HCT116 (cell line): ENCODE data around the gene GALNT17. TPM values are rescaled to one million over a fixed set of nuclear protein-coding genes. Genes with fewer than 3 reads are reported as not detected.

ENCODE experiments used
- ATAC-seq: fragments of 200-7000 bp; cut with Tn5 transposase; 2 replicates; pipeline ENCODE4 v1.9.1; 2020; ENCODE audit warnings: mild to moderate bottlenecking, moderate library complexity
- BruUV-seq: library from RNA; stranded (reverse); fragments of 400-500 nt; replicated peaks from 2 replicates; lab custom pipeline; 2021; lab: Mats Ljungman, UMichigan
- CTCF ChIA-PET: fragments of 300-600 bp; sonication (Branson Sonifier 250); formaldehyde crosslinking; loops from one replicate; lab custom pipeline; 2021; ENCODE audit warnings: antibody characterized with exemption; lab: Charles Lee
- POLR2A ChIA-PET: fragments of 300-600, 350-600 bp; sonication (Branson Sonifier 250); formaldehyde crosslinking; loops from one replicate; lab custom pipeline; 2021; ENCODE audit warnings: antibody characterized with exemption; lab: Charles Lee
- RAD21 ChIA-PET, 2 experiments: fragments of 300-600 bp; sonication (Branson Sonifier 250); formaldehyde crosslinking; loops; one replicate each; lab custom pipeline; 2023; ENCODE audit warnings: low total read pairs in 2 of 2; ENCODE audit not compliant: uncharacterized antibody in 2 of 2, unreplicated experiment in 2 of 2, low non-redundant PET in 1 of 2; lab: Charles Lee
- DNase-seq: peaks from one replicate; pipeline ENCODE4 v3.0.0-alpha.2; 2010; ENCODE audit warnings: low read depth, low spot score
- H2AFZ ChIP-seq: fragments of 200-600 bp; shearing (Covaris generic), sonication (generic); 2 replicates; pipeline ENCODE4 v1.6.1; 2017; ENCODE audit warnings: low read depth, mixed run types, mixed read lengths, antibody characterized with exemption, low read length; ENCODE audit not compliant: poor library complexity, severe bottlenecking
- H3K27ac ChIP-seq: 2 replicates; pipeline ENCODE4 v1.5.1; 2012; ENCODE audit warnings: low read depth, low read length
- H3K27me3 ChIP-seq: fragments of 200-600 bp; sonication (generic); 2 replicates; pipeline ENCODE4 v1.6.1; 2016; ENCODE audit warnings: mixed run types, low read length, mixed read lengths; ENCODE audit not compliant: insufficient read depth
- H3K36me3 ChIP-seq, 2 experiments: fragments of 200-500 bp in 1 of 2; fragments of 200-600 bp in 1 of 2; sonication (Bioruptor generic) in 1 of 2; sonication (generic) in 1 of 2; 2 replicates each; pipeline versions ENCODE4 v1.5.1 to v1.6.1; 2014 to 2016; ENCODE audit warnings: low read length in 2 of 2, inconsistent platforms in 1 of 2, mixed read lengths in 1 of 2, mixed run types in 1 of 2; ENCODE audit not compliant: insufficient read depth in 2 of 2, control insufficient read depth in 1 of 2
- H3K4me1 ChIP-seq, 2 experiments: fragments of 200-600 bp in 1 of 2; sonication (generic) in 1 of 2; 2 replicates each; pipeline versions ENCODE4 v1.5.1 to v1.6.1; 2012 to 2017; ENCODE audit warnings: low read length in 2 of 2, inconsistent platforms in 1 of 2, mild to moderate bottlenecking in 1 of 2, mixed read lengths in 1 of 2, mixed run types in 1 of 2, moderate library complexity in 1 of 2; ENCODE audit not compliant: insufficient read depth in 2 of 2, control insufficient read depth in 1 of 2
- H3K4me2 ChIP-seq: fragments of 200-600 bp; sonication (generic); 2 replicates; pipeline ENCODE4 v1.6.1; 2017; ENCODE audit warnings: mixed run types, low read length, mixed read lengths
- H3K4me3 ChIP-seq, 2 experiments: fragments of 200-600 bp in 1 of 2; sonication (generic) in 1 of 2; replicated peaks in 1 of 2; 2 replicates each; pipeline ENCODE4 v1.5.1; 2011 to 2016; ENCODE audit warnings: low read length in 2 of 2, control low read depth in 1 of 2, low read depth in 1 of 2, mild to moderate bottlenecking in 1 of 2, mixed read lengths in 1 of 2, mixed run types in 1 of 2
- H3K79me2 ChIP-seq: fragments of 200-600 bp; sonication (generic); 2 replicates; pipeline ENCODE4 v1.6.1; 2017; ENCODE audit warnings: mild to moderate bottlenecking, mixed run types, low read length, moderate library complexity, mixed read lengths; ENCODE audit not compliant: insufficient read depth
- H3K9ac ChIP-seq: fragments of 200-600 bp; sonication (generic); 2 replicates; pipeline ENCODE4 v1.6.1; 2016; ENCODE audit warnings: low read length, mixed read lengths
- H3K9me2 ChIP-seq: fragments of 200-600 bp; sonication (generic), shearing (Covaris generic); 2 replicates; pipeline ENCODE4 v1.6.1; 2017; ENCODE audit warnings: mixed run types, mild to moderate bottlenecking, moderate library complexity; ENCODE audit not compliant: insufficient read depth
- H3K9me3 ChIP-seq, 2 experiments: fragments of 200-500 bp in 1 of 2; fragments of 200-600 bp in 1 of 2; sonication (Bioruptor generic) in 1 of 2; sonication (generic) in 1 of 2; 2 replicates each; pipeline ENCODE4 v1.6.1; 2014 to 2017; ENCODE audit warnings: low read length in 2 of 2, mixed read lengths in 2 of 2, inconsistent platforms in 1 of 2, low read depth in 1 of 2, mild to moderate bottlenecking in 1 of 2, mixed run types in 1 of 2, moderate library complexity in 1 of 2; ENCODE audit not compliant: control insufficient read depth in 1 of 2, insufficient read depth in 1 of 2
- H4K20me1 ChIP-seq: fragments of 200-600 bp; sonication (generic), shearing (Covaris generic); 2 replicates; pipeline ENCODE4 v1.6.1; 2017; ENCODE audit warnings: mixed run types, mild to moderate bottlenecking, moderate library complexity; ENCODE audit not compliant: insufficient read depth
- CBX3 ChIP-seq: IDR thresholded peaks from 2 replicates; pipeline ENCODE4 v1.6.1; 2012; ENCODE audit warnings: low read depth
- EZH2 ChIP-seq: fragments of 200-600 bp; sonication (generic); IDR thresholded peaks from 2 replicates; pipeline ENCODE4 v1.6.1; 2017; ENCODE audit warnings: antibody characterized with exemption, mixed run types
- FOSL1 ChIP-seq: IDR thresholded peaks from 2 replicates; pipeline ENCODE4 v1.6.1; 2012; ENCODE audit warnings: low read depth
- JUND ChIP-seq: IDR thresholded peaks from 2 replicates; pipeline ENCODE4 v1.6.1; 2012
- MAX ChIP-seq: IDR thresholded peaks from 2 replicates; pipeline ENCODE4 v1.6.1; 2012
- POLR2A ChIP-seq: IDR thresholded peaks from 2 replicates; pipeline ENCODE4 v1.7.0; 2011; ENCODE audit warnings: borderline replicate concordance; ENCODE audit not compliant: insufficient read depth, insufficient read length; ENCODE audit errors: extremely low read depth
- RAD21 ChIP-seq: IDR thresholded peaks from 2 replicates; pipeline ENCODE4 v1.6.1; 2012; ENCODE audit warnings: low read depth, mild to moderate bottlenecking
- REST ChIP-seq: IDR thresholded peaks from 2 replicates; pipeline ENCODE4 v1.6.1; 2012; ENCODE audit warnings: low read depth
- SRF ChIP-seq: IDR thresholded peaks from 2 replicates; pipeline ENCODE4 v1.6.1; 2012; ENCODE audit warnings: low read depth
- TCF7L2 ChIP-seq: IDR thresholded peaks from 2 replicates; pipeline ENCODE4 v1.7.0; 2011; ENCODE audit warnings: borderline replicate concordance, inconsistent platforms; ENCODE audit not compliant: insufficient read depth, insufficient read length; ENCODE audit errors: extremely low read depth
- YY1 ChIP-seq: IDR thresholded peaks from 2 replicates; pipeline ENCODE4 v1.6.1; 2011; ENCODE audit warnings: low read length, low read depth, moderate library complexity, mild to moderate bottlenecking; ENCODE audit not compliant: insufficient replicate concordance; ENCODE audit errors: extremely low read depth
- ZBTB33 ChIP-seq: IDR thresholded peaks from 2 replicates; pipeline ENCODE4 v1.6.1; 2011; ENCODE audit warnings: mild to moderate bottlenecking, low read length, moderate library complexity; ENCODE audit not compliant: insufficient replicate concordance; ENCODE audit errors: extremely low read depth
- ZFX ChIP-seq: fragments of 450-650 bp; IDR thresholded peaks from 2 replicates; pipeline ENCODE4 v1.6.1; 2017
- ZNF274 ChIP-seq: fragments of 200-500 bp; sonication (Bioruptor generic); IDR thresholded peaks from 2 replicates; pipeline ENCODE4 v1.6.1; 2014; ENCODE audit warnings: mild to moderate bottlenecking, low read depth, low read length, inconsistent platforms
- intact Hi-C: fragments of 100-400 bp; cut with micrococcal nuclease; formaldehyde crosslinking; loops from 2 replicates; pipeline ENCODE4 v1.10.0; 2022
- total RNA-seq: library from RNA; stranded (reverse); gene quantifications from one replicate; pipeline ENCODE4 v1.2.1, GENCODE V29; 2021; ENCODE audit not compliant: unreplicated experiment

Gene GALNT17
- total RNA-seq, 1 experiment from 2014 or later, result not detected

- CTCF ChIA-PET, result no interaction called here
- POLR2A ChIA-PET, result no interaction called here
- Histone ChIP-seq H3K4me3 (no peak overlapping the region), H2AFZ (no peak overlapping the region), H3K27me3 (no peaks in the 10 kb centered on the region), H3K79me2 (no peaks in the 10 kb centered on the region), H3K27ac (no peak overlapping the region), H3K9me3 (peaks cover 4 to 15% of the 10 kb centered on the region in 2 experiments; a peak in 2 of 4 replicates), H3K9ac (no peak overlapping the region), H4K20me1 (no peaks in the 10 kb centered on the region), H3K4me2 (no peak overlapping the region), H3K9me2 (no peaks in the 10 kb centered on the region), H3K4me1 (no peaks in the 10 kb centered on the region), H3K36me3 (no peaks in the 10 kb centered on the region)
- intact Hi-C loops, result no loop called here
- RAD21 ChIA-PET, result no interaction called here
- no peak for TF ChIP-seq ZBTB33
- BruUV-seq, result no TSS peak
- ATAC-seq, result no peak
- no peak for DNase-seq
Measured at GRCh38 chr7:71682841-71683781, 551.2 kb downstream of the GALNT17 start.

GRCh38 chr7:71687286-71687685, 555.3 kb downstream of the GALNT17 start:
- Histone ChIP-seq H3K4me1 (no peaks in the 10 kb centered on the region), H3K27me3 (no peaks in the 10 kb centered on the region), H2AFZ (no peak overlapping the region), H3K79me2 (no peaks in the 10 kb centered on the region), H3K9ac (no peak overlapping the region), H3K36me3 (no peaks in the 10 kb centered on the region), H3K4me2 (no peak overlapping the region), H4K20me1 (no peaks in the 10 kb centered on the region), H3K4me3 (no peak overlapping the region), H3K9me3 (peaks cover 4 to 27% of the 10 kb centered on the region in 2 experiments; a peak in 2 of 4 replicates), H3K9me2 (no peaks in the 10 kb centered on the region), H3K27ac (no peak overlapping the region)
- DNase-seq (no peak), ATAC-seq (no peak)
- CTCF ChIA-PET, result no interaction called here
- POLR2A ChIA-PET, result no interaction called here
- intact Hi-C loops, result no loop called here
- RAD21 ChIA-PET, result no interaction called here
- BruUV-seq, result no TSS peak
- TF ChIP-seq ZNF274, result no peak
- no peak for TF ChIP-seq RAD21
- TF ChIP-seq CBX3, result no peak
- no peak for TF ChIP-seq EZH2
- no peak for TF ChIP-seq POLR2A
- no peak for TF ChIP-seq ZFX
- TF ChIP-seq FOSL1, result no peak
- no peak for TF ChIP-seq MAX
- TF ChIP-seq TCF7L2, result no peak
- no peak for TF ChIP-seq YY1
- no peak for TF ChIP-seq JUND
- TF ChIP-seq REST, result no peak
- TF ChIP-seq SRF, result no peak
